ENCODE measurements around the gene FAM184A.
A peak's percentile ranks its signal among the peaks of the same experiment; 100 is the strongest.

The FAM184A gene

GRCh38 chr6:119102901-119103300, 24.4 kb upstream of the FAM184A start:
- DNase-seq (ENCODE audit: extremely low read depth in 1 of 2, low read depth in 1 of 2), result no peak

- no peak for DNase-seq (ENCODE audit: extremely low read depth in 1 of 2, low read depth in 1 of 2)
Observed at GRCh38 chr6:119100115-119100514, 21.7 kb upstream of the FAM184A start.

GRCh38 chr6:119097815-119098361, 19.4 kb upstream of the FAM184A start:
- DNase-seq (ENCODE audit: extremely low read depth in 1 of 2, low read depth in 1 of 2), result peak in 1 of 2 donors; percentile 5

GRCh38 chr6:119096721-119097565, 18.5 kb upstream of the FAM184A start:
- no peak for DNase-seq (ENCODE audit: extremely low read depth in 1 of 2, low read depth in 1 of 2)

GRCh38 chr6:119090256-119090655, 11.8 kb upstream of the FAM184A start:
- DNase-seq (ENCODE audit: extremely low read depth in 1 of 2, low read depth in 1 of 2), result no peak

GRCh38 chr6:119084784-119085183, 6.3 kb upstream of the FAM184A start:
- DNase-seq (ENCODE audit: extremely low read depth in 1 of 2, low read depth in 1 of 2), result no peak

- no peak for DNase-seq (ENCODE audit: extremely low read depth in 1 of 2, low read depth in 1 of 2)
Observed at GRCh38 chr6:119083007-119083406, 4.5 kb upstream of the FAM184A start.

- DNase-seq (ENCODE audit: extremely low read depth in 1 of 2, low read depth in 1 of 2), result no peak
Observed at GRCh38 chr6:119079283-119079809, 882 bp upstream of the FAM184A start.

GRCh38 chr6:119077643-119078375, 655 bp downstream of the FAM184A start:
- peak; percentile 8 to 18 for DNase-seq (ENCODE audit: extremely low read depth in 1 of 2, low read depth in 1 of 2)

GRCh38 chr6:119077391-119077642, 1.1 kb downstream of the FAM184A start:
- no peak for DNase-seq (ENCODE audit: extremely low read depth in 1 of 2, low read depth in 1 of 2)

GRCh38 chr6:119076576-119077390, 1.7 kb downstream of the FAM184A start:
- no peak for DNase-seq (ENCODE audit: extremely low read depth in 1 of 2, low read depth in 1 of 2)

GRCh38 chr6:119076173-119076572, 2.3 kb downstream of the FAM184A start:
- DNase-seq (ENCODE audit: extremely low read depth in 1 of 2, low read depth in 1 of 2), result peak in 1 of 2 donors; percentile 13

- no peak for DNase-seq (ENCODE audit: extremely low read depth in 1 of 2, low read depth in 1 of 2)
Observed at GRCh38 chr6:119075200-119075981, 3.1 kb downstream of the FAM184A start.

- no peak for DNase-seq (ENCODE audit: extremely low read depth in 1 of 2, low read depth in 1 of 2)
Observed at GRCh38 chr6:119073307-119074051, 5.0 kb downstream of the FAM184A start.

- no peak for DNase-seq (ENCODE audit: extremely low read depth in 1 of 2, low read depth in 1 of 2)
Observed at GRCh38 chr6:119071576-119071975, 6.9 kb downstream of the FAM184A start.

GRCh38 chr6:119067091-119067490, 11.4 kb downstream of the FAM184A start:
- DNase-seq (ENCODE audit: extremely low read depth in 1 of 2, low read depth in 1 of 2), result no peak

- DNase-seq (ENCODE audit: extremely low read depth in 1 of 2, low read depth in 1 of 2), result no peak
Observed at GRCh38 chr6:119066517-119066916, 11.9 kb downstream of the FAM184A start.

- DNase-seq (ENCODE audit: extremely low read depth in 1 of 2, low read depth in 1 of 2), result no peak
Observed at GRCh38 chr6:119065955-119066354, 12.5 kb downstream of the FAM184A start.

- DNase-seq (ENCODE audit: extremely low read depth in 1 of 2, low read depth in 1 of 2), result no peak
Observed at GRCh38 chr6:119065382-119065781, 13.1 kb downstream of the FAM184A start.

Measured in stimulated activated CD8-positive, alpha-beta memory T cell treated with anti-CD3 and anti-CD28 coated beads, Interleukin-7, amount 100 ng/mL, for 48 hours (primary cell).